Glomerular visceral epithelial cell (primary cell): Measurements from ENCODE around the gene RPTOR.

ENCODE experiments used
- DNase-seq: peaks from one replicate; pipeline ENCODE4 v3.0.0-alpha.2; 2016; ENCODE audit errors: extremely low spot score

RPTOR gene

GRCh38 chr17:80929449-80929848, 384.8 kb downstream of the RPTOR start:
- no peak for DNase-seq

GRCh38 chr17:80930335-80931279, 386.0 kb downstream of the RPTOR start:
- DNase-seq = no peak

GRCh38 chr17:80931421-80932265, 387.0 kb downstream of the RPTOR start:
- DNase-seq = peak; percentile 87

GRCh38 chr17:80935526-80935925, 390.9 kb downstream of the RPTOR start:
- DNase-seq = no peak

GRCh38 chr17:80936218-80936617, 391.6 kb downstream of the RPTOR start:
- DNase-seq = no peak

GRCh38 chr17:80936723-80937122, 392.1 kb downstream of the RPTOR start:
- no peak for DNase-seq

- DNase-seq = no peak
Observed at GRCh38 chr17:80937462-80938381, 393.1 kb downstream of the RPTOR start.

GRCh38 chr17:80938556-80938955, 393.9 kb downstream of the RPTOR start:
- DNase-seq = no peak

GRCh38 chr17:80939151-80940145, 394.8 kb downstream of the RPTOR start:
- DNase-seq = no peak

- no peak for DNase-seq
Observed at GRCh38 chr17:80940171-80941123, 395.8 kb downstream of the RPTOR start.

GRCh38 chr17:80941171-80941570, 396.5 kb downstream of the RPTOR start:
- DNase-seq = no peak

- DNase-seq = no peak
Observed at GRCh38 chr17:80941743-80942422, 397.2 kb downstream of the RPTOR start.

GRCh38 chr17:80942423-80943345, 398.0 kb downstream of the RPTOR start:
- DNase-seq = no peak

- DNase-seq = no peak
Observed at GRCh38 chr17:80943346-80944145, 398.9 kb downstream of the RPTOR start.

- no peak for DNase-seq
Observed at GRCh38 chr17:80944326-80944725, 399.7 kb downstream of the RPTOR start.

- no peak for DNase-seq
Observed at GRCh38 chr17:80945736-80946135, 401.1 kb downstream of the RPTOR start.

- DNase-seq = no peak
Observed at GRCh38 chr17:80946449-80946848, 401.8 kb downstream of the RPTOR start.
